Activated CD4-positive, alpha-beta T cell treated with anti-CD3 and anti-CD28 coated beads, Interleukin-2, amount 50 U/mL, for 24 hours (primary cell): ENCODE results near the gene CLDN19.
A peak's percentile ranks its signal among the peaks of the same experiment; 100 is the strongest.

Source experiments
- DNase-seq, 2 donors: peaks; one replicate each; pipeline ENCODE4 v3.0.0-alpha.2; 2020; ENCODE audit warnings: low read depth in 1 of 2, low spot score in 1 of 2

CLDN19 gene, protein sequence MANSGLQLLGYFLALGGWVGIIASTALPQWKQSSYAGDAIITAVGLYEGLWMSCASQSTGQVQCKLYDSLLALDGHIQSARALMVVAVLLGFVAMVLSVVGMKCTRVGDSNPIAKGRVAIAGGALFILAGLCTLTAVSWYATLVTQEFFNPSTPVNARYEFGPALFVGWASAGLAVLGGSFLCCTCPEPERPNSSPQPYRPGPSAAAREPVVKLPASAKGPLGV

DNA sequence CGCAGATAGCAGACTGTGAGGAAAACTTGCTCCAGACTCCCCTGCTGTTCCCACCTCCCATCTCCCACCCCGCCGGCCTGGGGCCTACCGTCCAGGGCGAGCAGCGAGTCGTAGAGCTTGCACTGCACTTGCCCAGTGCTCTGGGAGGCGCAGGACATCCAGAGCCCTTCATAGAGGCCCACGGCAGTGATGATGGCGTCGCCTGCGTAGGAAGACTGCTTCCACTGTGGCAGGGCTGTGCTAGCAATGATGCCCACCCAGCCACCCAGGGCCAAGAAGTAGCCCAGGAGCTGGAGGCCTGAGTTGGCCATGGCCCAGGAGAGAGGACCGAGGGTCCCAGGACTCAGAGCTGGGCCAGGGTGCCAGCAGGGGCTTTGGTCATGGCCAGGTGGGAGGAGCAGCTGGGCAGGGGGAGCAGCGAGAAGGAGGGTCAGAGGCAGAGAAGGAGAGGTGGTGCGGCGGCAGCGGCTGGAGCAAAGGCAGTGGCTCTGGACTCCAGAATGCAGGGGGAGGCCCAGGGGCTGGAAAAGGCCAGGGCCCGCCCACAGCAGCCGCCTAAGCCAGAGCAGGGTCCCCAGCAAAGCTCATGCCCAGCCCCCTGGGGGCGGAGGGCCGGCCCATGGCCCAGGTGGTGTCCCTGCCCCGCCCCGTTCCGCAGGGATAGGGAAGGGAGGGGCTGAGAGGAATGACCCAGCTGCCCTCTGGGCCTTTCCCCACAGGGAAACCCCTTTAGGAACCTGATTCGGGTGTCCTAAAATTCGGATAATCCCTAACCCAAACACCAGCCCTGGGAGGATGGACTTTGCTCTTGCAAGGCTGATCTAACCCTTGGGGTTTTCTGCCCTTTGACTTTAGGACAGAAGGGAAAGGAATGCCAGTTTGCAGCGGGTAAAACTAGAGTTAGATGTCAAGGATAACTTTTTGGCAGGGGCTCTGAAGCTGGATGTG lies at the start of gene CLDN19:
TSS of gene CLDN19 (minus strand) at position 484 of the 948 bp plus-strand sequence. CDS start at position 311, 173 bp downstream.
- DNase-seq = no peak

DNA sequence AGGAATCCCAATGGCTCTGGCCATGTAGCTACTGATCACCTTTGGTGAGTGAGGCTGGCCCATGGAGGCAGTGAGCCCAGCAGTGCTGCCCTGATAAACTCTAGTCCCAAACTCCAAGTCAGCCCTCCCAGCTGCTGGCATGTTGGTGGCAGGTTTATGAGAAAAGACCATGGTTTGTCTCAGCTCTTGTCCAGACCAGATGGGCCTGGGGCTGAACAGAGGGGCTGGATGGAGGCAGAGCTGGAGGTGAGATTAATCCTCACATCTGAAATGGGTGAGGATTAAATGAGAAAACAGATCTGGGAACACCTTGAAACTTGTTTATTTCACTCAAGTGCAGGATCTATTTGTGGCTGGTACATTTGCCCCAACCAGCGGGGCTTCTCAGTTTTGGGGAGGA lies 48.0 kb upstream of the CLDN19 start:
- DNase-seq = no peak

GRCh38 chr1:42786097-42786496 lies 46.1 kb upstream of the CLDN19 start:
- no peak for DNase-seq

DNA sequence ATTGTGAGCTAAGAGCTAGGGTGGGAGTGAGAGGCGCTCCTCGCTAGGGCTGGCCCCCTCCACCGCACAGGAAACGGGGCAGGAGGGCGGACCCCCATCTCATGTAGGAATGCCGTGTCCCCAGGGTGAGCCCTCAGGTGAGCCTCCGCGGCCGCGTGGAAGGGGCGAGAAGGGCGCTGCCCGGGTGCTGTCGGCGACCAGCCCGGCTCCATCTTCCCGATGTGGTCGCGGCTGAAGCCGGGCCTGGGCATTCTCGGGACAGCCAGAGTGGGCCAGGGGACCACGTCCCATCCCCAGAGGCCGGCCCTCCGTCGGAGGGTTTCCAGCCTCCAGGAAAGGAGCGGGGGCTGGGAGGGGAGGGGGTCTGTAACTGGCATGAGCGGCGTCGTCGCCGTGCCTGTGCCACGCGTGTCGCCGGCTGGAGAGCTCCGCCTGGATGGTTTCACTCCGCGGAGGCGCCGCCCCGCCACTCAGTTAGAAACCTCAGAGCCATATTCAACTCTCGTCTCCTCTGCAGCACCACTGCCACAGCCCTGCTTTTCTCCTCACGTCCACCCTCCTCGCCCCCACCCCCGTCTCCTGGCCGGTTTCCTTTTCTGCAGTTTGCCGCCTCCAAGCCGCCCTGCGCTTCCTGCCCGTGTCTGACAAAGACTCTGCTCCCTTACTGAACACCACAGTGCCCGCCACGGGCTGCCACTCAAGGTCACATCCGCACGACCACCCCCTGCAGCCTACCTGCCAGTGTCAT lies 45.1 kb upstream of the CLDN19 start, which contains the start of gene TMEM269:
TSS of gene TMEM269 (plus strand) at position 46 of the 748 bp plus-strand sequence. CDS start 4,903 bp downstream, outside the sequence.
- peak in 1 of 2 donors; percentile 13 for DNase-seq

GRCh38 chr1:42784547-42784945 lies 44.5 kb upstream of the CLDN19 start:
- no peak for DNase-seq

DNA sequence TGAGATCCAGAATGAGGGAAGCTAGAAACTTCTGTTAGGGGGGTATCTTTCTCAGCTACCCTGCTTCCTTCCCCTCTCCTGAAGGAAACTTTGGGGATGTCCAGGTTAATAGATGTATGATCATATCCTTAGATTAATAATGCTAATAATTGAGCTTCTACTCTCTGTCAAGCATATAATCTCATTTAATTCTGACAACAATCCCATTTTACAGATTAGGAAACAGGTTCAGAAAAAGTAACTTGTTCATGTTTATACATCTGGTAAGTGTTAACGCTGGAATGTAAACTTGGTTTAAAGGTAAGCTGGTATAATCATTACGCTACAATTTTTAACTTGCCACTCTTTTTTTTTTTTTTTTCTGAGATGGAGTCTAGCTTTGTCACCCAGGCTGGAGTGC lies 43.1 kb upstream of the CLDN19 start:
- no peak for DNase-seq

DNA sequence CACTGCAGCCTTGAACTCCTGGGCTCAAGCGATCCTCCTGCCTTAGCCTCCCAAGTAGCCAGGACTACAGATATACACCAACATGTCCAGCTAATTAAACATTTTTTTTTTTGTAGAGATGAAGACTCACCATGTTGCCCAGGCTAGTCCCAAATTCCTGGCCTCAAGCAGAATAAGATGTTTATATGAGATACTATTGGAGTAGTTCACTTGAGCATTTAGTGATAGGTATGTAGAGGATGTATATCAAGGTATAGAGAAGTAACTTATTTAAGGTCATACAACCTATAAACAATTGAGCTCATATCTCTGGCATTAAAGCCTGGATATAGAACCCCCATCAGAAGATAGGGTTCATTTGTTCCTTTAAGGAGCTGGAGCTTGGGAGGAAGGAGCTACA lies 40.1 kb upstream of the CLDN19 start:
- DNase-seq = no peak

DNA sequence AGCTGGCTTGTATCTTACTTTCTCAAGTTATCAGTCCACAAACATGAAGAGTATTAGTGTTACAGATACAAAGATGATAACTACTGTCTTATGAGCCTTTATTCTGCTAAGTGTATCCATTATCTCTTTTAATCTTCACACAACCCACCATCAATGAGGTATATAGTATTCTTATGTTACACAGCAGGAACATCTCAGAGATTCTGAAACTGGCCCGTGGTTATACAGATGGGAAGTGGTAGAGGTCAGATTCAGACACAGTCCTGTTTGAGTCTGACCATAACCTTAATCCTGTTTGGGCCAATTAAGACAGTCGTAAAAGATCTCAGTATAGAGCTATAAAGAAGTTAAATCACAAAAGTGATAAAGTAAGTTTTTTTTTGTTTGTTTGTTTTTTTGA lies 39.7 kb upstream of the CLDN19 start:
- no peak for DNase-seq

DNA sequence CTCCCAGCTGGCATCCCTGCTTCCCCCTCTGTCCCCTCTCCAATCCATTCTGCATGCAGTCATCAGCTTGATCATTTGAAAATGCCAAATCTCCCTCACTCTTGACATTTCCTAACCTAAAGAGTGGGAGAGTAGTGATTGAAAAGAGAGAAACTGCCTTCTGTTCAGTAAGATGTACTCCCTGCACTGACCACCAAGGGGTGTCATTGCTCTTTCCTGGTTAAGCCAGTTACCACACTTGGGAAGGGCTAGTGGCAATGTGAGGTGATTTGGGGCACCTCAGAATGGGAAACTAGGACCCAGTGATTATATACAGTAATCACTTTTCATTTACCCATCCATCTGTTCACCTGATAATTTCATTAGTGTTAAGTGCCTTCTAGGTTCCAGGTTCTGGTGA lies 37.8 kb upstream of the CLDN19 start:
- DNase-seq = no peak

DNA sequence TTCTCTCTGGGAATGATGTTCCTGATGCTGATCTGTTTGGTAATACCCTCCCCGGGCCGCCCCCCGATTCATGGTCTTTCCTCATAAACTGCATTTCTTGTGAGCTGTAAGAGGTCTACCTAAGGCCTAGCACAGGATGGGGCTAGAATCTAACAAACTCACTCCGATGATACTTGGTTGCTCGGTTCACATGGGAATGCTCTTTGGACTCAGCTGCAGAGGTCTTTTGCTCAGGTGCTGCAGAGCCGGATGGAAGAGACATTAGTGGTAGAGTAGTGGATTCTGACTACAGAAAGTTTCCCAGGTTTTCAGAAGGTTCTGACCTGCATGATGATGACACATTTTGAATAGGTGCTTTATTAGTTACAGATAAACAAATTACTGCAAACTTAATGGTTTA lies 36.5 kb upstream of the CLDN19 start:
- DNase-seq = no peak

- no peak for DNase-seq
Observed at GRCh38 chr1:42774928-42775526, 35.0 kb upstream of the CLDN19 start.

DNA sequence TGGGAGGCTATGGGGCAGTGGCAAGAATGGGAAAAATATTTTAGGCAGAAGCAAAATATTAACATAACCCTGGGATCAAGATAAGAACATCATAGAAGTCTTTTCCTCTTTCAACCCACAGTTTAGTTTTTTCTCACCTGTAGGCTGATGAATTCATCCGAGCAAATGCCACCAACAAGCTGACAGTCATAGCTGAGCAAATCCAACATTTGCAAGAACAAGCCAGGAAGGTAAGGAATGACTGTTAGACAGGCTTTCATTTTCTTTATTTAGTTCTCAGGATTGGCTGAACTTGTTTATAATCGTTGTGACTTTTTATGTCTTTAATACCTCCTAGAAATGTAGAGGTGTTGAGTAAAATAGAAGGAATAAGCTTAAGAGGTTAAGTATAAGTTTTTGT lies 33.4 kb upstream of the CLDN19 start:
- no peak for DNase-seq

DNA sequence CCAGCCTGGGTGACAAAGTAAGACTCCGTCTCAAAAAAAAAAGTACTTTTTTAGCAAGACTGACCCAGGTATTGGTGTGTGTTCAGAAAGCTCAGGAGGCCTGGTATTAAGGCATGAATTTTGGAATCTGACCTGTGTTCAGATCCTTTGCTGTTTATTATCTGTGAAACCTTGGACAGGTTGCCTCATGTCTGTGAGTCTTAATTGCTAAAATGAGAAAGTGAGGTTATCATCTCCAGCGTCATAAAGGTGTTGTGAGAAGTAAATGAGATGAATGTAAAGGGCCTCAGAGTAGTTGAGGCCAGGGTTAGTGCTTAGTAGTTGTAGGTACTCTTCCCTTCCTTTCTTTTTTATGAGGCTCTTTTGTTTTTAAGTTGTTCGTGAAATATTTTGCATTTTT lies 29.8 kb upstream of the CLDN19 start:
- no peak for DNase-seq

DNA sequence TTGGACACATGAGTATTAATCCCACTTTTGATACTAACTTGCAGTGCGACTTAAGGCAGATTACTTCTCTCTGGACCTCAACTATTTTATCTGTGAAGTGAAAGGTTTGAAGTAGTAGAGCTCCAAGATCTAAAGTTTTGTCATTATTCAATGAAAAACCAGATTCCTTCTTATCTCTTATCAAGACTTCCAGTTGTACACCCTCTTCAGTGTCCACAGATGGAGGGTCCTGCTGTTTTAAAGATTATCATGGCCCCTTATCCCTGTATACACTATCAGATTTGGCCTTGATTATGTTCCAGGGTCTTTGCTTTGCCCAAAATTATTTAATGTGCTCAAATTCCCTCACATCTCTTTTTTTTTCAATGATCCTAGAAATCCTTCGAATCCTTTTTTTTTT lies 28.1 kb upstream of the CLDN19 start:
- no peak for DNase-seq

DNA sequence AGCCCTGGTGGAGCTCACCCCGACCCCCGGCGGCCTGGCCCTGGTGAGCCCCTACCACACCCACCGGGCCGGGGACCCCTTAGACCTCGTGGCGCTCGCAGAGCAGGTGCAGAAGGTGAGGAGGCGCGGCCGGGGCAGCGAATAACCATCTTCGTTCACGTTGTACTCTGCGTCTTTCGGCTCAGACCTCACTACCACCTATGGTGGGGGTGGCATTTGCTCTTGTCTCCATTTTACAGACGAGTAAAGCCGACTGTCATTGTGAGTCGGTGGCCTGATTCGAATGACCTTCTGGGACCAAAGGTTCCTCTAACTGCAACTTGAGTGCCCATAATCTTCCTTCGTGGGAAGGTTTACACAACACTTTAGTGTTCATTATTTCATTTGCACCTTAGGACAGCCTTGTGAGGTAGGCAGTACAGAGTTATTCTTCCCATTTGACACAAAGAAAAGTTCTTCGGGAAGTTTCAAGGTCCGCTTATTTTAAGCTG lies 27.5 kb upstream of the CLDN19 start:
- no peak for DNase-seq

DNA sequence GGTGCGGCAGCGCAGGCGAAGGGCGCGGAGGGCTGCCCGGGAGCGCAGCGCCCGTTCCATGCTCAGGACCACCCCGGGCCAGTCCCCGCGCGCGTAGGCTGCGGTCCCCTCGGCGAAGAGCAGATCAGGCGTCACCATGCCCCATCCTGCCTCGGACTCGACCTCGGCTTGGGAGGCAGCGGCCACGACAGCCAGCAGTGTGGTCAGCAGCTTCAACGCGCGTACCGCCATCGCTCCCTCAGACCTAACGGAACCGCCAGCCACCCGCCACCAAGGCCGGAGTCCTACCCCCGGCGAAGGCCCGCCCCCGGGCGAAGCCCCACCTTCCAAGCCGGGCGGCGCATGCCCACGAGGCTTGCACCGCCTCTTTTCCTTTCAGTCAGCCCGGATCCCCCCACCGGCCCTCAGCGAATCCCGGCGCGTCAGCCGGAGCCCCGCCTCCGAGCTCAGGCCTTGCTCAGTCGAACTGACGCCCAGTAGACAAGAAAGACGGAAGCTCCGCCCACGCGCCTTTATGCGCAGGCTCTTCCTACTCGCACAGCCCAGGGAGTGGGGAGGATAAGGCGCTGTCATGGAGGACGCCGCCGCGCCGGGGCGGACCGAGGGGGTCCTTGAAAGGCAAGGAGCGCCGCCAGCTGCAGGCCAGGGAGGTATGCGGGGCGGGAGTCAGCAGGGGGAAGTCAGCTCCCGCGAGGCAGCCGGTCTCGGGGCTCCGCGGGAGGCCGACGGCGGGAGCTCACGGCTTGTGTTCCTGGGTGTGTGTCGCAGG lies 26.9 kb upstream of the CLDN19 start, which contains the start of the genes C1orf50 and P3H1:
TSS of gene C1orf50 (plus strand) at position 509 of the 769 bp plus-strand sequence. CDS start at position 572, 63 bp downstream.
TSS of gene P3H1 (minus strand) at position 288 of the 769 bp plus-strand sequence. CDS start at position 231, 57 bp downstream.
- DNase-seq = peak; percentile 99 to 100

- peak in 1 of 2 donors; percentile 11 for DNase-seq
Observed at GRCh38 chr1:42765832-42766740, 26.1 kb upstream of the CLDN19 start.

GRCh38 chr1:42765269-42765668 lies 25.2 kb upstream of the CLDN19 start:
- DNase-seq = no peak

DNA sequence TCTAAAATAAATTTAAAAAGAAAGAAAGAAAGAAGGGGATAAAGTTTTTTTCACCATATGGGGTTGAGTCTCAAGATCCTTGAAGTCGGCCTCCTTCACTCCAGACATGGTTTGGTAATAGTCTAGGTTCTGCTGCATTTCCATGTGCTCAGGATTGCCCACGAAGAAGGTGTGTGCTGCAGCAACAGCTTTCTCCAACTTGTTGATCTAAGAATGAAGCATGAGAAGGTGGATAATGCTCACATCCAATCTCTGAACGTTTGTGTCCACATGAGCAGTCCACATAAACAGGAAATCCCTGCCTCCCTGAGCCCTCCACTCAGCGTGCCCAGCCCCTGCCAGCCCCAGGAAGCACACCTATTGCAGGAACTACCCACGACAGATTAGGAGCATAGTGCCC lies 22.2 kb upstream of the CLDN19 start:
- no peak for DNase-seq
